GM19438 (cell line): Measurements from ENCODE around the gene PRKG1.

Source experiments
- ATAC-seq: cut with Tn5 transposase; IDR thresholded peaks from one replicate; pipeline ENCODE4 v1.9.1; 2021; ENCODE audit warnings: low read depth; ENCODE audit not compliant: unreplicated experiment

The PRKG1 gene

DNA sequence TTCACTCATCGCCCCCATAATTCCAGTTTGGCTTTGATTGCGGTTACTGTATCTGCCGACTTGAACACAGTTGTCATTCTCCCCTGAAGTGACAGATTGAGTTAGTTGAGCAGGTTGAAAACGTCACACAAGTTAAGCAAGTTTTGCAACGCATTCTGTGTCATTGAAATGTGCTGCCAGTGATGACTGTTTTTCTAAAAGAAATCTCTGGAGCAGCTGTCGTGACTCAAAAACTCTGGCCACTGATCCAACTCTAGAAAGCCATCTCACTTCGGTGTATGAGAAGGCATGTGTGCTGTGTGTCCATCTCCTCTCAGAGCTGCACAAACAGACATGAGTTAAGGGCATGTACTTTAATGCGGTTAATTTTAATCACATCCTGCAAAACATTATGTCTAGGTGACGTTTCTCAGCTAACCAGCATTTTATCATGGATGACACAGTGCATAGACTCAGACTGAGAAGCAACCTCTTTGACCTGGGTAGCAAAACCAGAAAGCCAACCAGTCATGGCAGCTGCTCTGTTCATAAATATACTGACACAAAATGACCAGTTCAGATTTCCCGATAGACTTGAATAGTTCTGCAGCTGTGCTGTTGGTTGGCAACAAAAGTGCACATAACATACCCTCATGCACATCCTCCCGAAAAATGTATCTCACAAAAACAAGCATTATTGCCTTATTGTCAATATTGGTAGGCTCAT is 555.8 kb downstream of the PRKG1 start:
- no peak for ATAC-seq

DNA sequence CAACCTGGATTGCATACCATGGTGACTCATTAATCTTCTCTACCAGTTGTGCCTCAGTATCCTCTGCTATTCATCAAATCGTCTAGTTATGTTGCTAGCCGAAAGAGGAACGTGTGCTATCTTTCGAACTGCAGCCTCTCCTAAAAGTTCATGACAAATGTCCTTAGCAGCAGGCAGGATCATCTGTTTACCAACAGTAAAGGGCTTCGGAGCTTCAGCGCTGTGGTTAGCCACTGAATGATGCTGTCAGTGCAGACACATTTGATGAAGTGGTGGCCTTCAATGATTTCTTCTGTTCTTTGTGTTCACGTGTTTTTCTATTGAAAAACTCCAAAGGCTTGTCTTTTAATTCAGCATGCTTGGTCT is 556.3 kb downstream of the PRKG1 start:
- no peak for ATAC-seq

DNA sequence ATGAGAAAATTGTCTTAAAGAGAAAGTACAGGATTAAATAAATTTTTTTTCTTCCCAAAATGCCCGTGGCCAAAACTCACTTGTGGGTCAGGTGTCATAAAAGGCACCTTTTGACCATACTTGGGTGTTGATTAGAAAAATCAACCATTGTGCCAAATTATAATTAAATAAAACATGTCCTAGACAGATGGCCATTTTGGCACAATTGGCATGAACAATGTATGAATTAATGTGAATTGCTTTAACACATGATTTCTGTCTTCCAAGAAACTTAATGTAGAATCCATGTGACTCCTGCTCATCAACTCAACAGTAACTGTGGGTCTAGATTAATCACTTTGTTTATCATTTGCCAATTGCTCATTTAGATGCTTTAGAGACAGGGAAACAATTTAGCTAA is 561.1 kb downstream of the PRKG1 start:
- ATAC-seq, result no peak

DNA sequence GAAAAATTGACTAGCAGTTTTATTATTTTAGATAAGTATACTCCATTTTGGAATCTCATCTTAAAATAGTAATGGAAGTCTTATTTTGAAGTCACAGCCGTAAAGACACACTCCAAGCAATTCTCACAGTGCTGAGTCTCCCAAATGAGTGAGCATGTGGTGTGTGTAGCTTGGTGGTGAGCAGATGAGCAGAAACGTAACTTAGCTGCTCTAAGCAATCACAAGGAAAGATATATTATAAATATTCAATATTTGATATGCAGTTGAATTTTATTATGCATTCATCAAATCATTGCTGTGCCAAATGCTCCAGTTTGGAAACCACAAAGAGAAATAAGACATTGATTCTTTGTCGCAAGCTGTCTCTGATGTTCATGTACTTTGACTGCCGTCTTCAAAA is 563.9 kb downstream of the PRKG1 start:
- no peak for ATAC-seq

DNA sequence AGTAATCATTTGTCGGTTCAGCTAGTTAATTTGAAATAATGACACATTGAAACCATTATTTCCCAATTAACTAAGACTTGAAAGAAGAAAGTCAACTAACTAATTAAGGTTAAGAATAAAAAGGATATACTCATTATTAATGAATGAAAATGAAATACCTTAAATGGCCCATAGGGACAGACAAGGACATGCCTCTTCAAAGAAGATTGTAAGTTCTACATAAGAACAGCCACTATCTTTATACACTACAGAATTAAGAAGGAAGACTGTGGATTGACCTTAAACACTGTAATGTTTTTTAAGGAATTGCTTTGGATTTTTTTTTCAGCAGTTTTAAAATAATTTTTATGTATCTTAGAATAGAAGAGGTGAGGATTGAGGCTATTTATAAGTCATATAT is 564.5 kb downstream of the PRKG1 start:
- ATAC-seq, result no peak

DNA sequence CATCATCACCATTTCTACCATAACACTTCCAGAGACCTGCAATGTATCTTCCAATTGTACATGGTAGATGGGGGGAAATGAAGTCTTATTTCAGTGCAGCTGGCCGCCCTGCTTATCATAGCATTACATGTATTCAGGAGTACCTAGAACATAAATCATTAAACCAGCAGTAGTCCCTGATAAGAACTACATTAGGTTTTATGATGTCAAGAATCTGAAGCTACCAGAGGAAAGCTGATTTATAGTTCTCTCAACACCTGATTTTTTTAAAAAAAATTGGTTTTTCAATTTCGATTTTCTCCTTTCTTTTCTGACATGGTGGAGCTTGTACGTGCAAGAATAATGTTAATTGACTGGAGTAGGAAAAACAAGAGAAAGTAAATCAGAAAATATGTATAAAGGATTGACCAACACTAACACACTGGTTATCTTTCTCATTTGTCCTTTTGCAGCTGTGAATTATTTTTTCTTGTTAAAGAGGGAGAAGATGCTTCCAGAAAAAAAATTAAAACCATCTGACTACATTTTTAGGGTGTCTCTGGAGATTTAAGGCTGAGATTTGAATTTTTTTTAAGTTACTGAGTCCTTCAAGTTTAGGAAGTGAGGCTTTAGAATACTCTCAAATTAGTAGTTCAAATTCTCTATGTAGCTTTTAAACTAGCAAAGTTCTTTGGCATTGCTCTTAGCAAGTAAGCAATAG is 566.0 kb downstream of the PRKG1 start:
- no peak for ATAC-seq

DNA sequence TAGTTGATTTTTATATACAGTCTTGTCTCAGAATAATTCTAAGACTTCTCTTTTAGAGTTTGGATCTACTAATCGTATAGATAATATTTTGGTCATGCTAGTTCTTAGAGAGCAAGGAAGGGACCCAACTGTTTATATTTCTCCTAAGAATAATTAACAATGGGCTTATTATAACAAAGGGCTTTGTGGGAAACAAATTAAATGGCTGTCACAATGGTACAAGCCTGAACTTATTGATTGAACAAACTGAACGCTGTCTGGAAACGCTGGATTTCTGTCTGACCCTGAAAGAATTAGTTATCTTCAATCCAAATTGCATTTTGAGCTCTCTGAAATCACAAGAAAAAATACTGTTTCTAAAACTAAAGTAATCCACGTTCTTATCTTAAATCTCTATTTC is 568.3 kb downstream of the PRKG1 start:
- no peak for ATAC-seq

DNA sequence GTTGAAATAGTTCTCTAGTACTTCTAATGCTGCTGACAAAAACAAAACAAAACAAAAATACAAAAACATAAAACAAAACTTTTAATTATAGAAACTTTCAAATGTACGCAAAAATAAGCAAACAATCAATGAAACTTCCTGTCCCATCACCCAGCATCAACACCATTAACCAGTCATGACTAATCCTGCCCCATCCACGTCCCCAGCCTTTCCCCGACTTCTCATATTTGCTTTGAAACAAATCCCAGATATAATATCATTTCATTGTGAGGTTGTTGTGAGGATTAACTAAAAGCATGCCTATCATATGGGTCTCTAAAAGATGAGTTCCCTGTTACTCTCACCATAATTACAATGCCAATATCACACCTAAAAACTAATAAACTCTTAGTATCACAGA is 569.4 kb downstream of the PRKG1 start:
- no peak for ATAC-seq

DNA sequence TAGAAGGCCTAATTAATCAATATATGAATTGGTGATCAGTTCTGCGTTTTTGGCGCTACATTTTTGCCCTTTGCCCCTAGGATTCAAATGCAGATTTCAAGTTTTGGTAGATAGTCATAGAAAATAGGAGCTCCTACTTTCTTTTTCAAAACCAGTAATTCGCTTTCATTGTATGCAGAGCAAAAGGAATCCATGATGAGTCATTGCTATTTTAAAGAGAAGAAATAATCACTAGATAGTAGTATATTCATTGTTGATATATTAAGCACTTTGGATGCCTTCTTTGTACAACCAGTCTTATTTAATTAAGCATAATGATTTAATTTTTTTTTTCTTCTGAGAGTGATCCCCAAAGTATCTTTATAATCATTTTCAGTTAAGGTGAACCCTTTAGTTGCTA is 574.8 kb downstream of the PRKG1 start:
- ATAC-seq, result no peak

DNA sequence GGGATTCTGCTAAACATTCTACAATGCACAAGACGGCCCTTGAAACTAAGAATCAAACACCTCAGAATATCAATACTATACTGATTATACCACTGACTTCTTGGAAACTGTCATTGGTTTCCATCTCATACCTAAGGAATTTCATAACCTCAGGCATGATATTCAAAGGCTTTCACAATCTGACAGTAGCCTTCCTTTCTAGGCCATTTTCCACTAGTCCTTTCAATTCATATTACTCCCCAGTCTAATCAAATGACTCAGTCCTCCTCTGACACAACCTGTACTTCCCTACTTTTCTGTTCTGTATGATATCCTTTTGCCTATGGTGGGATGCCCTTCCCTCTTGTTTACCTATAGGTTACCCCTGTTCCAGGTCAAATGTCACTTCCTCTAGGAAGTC is 576.8 kb downstream of the PRKG1 start:
- ATAC-seq, result no peak

DNA sequence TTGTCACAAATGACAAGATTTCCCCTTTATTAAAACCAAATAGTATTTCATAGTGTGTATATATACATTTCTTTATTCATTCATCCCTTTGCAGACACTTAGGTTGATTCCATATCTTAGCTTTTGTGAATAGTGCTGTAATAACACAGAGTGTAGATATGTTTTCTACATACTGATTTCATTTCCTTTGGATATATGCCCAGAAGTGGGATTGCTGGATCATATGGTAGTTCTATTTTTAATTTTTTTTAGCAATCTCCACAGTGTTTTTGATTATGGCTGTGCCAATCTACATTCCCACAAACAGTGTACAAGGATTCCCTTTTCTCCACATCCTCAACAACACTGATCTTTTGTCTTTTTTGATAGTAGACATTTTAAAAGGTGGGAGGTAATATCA is 578.7 kb downstream of the PRKG1 start:
- ATAC-seq, result no peak

DNA sequence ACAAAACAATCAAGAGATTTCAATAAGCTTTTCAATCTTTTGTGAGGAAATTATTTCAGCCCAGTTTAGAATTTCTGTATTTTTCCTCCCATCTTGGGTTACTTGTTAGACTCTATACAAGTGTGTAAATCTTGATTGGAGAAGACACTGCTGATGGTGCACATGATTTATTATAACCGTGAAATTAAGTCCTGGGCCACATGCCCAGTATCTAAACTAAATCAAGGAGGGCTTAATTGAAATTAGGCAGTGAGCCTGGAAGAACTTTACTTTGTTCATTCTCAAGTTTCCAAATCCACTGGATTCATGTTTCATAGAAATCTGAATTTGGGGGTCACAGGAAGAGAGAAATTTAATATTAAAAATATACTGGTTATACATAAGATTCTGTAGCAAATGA is 580.6 kb downstream of the PRKG1 start:
- no peak for ATAC-seq

DNA sequence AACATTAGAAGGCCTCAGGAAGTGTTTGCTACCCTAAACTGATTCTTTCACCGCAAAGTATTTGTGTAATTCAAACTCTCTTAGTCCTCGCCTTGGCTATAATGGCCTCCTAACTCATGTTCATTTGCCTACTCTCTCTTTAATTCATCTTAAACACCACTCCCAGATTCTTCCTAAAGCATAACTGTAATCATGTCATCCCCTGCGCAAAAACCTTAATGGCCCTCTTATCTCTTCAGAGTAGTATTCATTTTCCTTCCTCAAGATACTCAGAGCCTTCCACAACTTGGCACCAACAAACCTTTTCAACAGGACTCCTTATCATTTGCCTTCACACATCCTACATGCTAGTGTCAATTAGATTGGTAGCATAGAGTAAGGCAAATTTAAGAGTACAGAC is 582.2 kb downstream of the PRKG1 start:
- no peak for ATAC-seq

DNA sequence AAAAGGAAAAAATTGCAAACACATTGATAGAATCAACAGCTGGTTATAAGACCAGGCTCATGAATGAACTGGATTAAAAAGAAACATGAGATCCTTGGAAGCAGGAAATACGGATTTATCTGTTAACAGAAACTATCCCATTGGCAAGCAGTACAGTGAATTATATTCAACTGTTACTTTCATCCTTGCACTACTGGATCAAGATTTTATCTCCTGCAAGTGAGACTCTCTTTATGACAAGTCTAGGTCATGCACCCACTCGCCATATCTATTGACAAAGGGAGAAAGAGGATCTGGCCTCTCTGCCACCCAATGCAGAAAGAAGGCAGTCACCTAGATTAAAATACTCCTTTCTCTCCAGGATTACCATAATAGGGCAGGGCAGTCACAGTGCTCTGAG is 583.7 kb downstream of the PRKG1 start:
- no peak for ATAC-seq

DNA sequence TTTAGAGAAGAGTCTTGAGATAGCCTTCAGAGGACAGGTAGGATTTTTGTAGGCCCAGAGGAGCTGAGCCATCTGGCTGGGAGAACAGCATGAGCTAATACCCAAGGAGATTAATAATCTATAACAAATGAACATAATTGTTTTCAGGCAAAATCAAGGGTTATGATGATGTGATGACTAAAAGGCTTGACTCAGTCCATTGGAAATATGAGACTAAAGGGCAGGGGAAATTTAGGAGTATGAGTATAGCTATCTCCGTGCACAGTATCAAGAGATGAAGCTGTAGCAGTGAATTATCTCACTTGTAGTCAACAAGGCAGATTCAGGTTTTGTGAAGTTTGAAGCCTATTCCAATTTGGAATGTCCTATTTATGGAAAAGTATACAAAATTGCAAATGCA is 585.1 kb downstream of the PRKG1 start:
- ATAC-seq, result no peak

DNA sequence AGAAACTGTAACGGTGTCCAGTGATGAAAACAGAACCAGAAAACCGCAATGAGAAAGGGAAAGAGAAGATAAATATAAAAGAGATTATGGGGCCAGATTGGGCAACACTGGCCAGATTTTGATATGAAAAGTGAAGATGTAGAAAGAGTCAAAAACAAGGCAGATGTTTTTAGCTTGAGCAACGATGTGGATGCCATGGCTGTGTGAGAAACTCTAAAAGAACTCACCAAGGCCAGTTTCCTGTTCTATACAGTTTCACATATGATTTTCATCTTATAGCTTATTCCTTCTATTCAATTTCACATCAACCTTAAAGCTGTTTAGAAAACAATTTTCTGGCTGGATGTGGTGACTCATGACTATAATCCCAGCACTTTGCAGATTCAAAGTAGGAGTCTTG is 588.8 kb downstream of the PRKG1 start:
- no peak for ATAC-seq

DNA sequence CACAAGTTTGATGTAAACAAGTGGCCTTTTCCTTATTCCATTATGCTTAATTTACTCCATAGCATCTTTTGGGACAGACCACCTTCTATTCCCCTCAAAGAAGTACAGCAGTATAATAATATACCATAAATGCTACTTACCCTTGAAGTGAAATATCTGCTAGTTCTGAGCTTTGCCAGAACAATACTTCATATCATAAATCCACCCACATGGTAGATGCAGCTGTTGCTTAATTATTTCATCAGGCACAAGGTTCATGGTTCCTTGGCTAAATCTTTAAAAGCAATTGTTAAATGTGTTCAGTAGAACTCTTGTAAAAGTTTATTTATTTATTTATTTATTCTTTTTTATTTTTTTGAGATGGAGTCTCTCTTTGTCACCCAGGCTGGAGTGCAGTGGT is 592.2 kb downstream of the PRKG1 start:
- ATAC-seq, result no peak

DNA sequence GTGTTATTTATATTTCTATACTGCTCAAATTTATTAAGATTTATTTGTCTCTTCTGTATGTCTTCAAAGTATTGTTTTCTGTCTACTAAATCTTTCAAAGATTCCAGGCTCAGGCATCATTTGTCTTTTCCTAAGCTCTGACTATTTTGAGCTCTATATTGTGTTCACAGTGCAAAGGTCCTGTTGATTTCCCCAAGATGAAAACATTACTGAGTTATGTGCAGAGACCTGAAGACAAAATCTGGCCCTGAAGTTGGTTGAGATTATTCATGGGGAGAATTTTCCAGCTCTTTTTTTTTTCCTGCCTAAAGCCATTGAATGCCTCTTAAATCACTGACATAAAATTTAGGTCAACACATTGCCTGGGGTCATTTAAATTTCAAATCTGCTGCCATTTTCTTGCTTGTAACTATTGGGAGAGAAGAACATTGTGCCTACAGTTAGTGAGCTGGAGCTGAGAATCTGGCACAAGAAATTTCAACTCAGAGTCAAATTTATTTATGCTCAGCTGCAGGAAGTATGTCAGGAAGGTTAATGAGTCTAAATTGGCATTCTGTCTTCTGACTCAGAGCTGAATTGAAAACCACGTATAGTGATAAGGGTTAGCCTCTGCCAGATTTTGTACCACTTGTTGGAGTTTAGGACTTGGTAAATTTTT is 593.5 kb downstream of the PRKG1 start:
- no peak for ATAC-seq

DNA sequence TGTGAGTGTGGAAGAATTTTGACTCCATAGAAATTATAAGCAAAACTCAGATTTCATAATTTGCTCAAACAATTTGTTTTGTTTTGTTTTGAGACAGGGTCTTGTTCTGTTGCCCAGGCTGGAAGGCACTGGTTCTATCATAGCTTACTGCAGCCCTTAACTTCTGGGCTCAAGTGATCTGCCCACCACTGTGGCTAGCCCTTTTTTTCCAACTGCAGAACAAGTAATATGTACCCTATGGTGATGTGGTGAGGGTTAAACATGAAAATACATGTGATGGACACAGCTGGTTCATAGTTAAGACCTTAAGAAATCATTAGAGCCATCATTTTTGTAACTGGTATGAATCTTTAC is 594.0 kb downstream of the PRKG1 start:
- no peak for ATAC-seq

DNA sequence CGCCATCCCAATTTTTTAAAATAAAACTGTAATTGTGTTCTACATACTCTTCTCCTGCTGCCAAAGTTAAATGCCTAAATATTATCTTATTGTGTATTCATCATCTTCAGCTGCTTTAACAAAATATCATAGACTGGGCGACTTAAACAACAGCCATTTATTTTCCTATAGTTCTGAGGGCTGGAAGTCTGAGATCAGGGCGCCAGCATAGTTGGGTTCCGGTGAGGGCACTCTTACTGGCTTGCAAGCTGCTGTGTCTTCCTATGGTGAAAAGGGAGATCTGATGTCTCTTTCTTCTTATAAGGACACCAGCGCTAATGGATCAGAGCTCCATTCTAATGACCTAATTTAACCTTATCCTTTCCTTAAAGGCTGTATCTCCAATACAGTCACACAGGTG is 594.8 kb downstream of the PRKG1 start:
- ATAC-seq, result no peak

DNA sequence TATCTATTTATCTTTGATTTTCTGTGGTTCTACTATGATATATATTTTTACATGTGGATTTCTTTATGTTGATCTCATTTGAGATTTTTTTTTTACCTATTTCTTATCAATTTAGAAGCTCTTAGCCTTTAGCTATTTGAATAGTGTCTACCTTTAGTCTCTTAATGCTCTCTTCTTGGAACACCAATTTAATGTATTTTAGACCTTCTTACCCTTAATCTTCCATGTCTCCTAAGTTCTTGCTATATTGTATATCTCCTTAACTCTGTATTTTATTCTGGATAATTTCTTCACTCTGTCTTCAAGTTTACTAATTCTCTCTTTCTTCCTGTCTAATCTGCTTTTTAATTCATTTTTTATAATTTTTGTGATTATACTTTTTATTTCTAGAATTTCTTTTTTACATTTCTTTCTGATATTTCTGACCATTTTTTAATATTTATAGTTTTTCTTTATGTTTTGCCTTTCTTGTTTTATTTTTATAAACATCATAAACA is 597.8 kb downstream of the PRKG1 start:
- no peak for ATAC-seq

DNA sequence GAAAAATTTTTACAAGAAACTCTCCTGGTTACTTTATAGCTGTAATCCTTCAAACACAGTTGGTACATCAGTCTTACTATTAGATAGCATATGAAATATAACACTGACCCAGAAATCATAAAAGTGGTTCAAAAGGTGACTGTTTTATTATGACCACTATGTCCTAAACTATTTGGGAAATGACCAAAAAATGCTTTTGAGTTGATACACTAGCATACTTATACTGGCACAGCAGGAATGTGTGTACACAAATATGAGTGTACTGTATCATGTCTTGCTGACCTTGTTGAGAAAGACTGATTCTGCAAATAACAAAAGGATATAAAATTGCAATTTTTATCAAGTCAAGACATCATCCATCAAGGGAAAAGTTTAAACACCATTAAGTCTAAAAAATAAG is 600.8 kb downstream of the PRKG1 start:
- ATAC-seq, result no peak
